Neural crest cell (in vitro differentiated cells): ENCODE data around the gene COG2. TPM values are rescaled to one million over a fixed set of nuclear protein-coding genes. Genes with fewer than 3 reads are reported as not detected.

ENCODE experiments used
- DNase-seq: peaks from one replicate; pipeline ENCODE4 v3.0.0; 2021; ENCODE audit warnings: low read depth, mixed read lengths, low spot score
- H3K27ac Mint-ChIP-seq: one replicate; pipeline ENCODE4 v1.8.0; 2021; ENCODE audit warnings: mild to moderate bottlenecking, mixed read lengths; ENCODE audit not compliant: unreplicated experiment
- H3K27me3 Mint-ChIP-seq: 2 replicates; pipeline ENCODE4 v1.8.0; 2021; ENCODE audit warnings: low read depth, mild to moderate bottlenecking, mixed read lengths
- H3K36me3 Mint-ChIP-seq: 2 replicates; pipeline ENCODE4 v1.8.0; 2021; ENCODE audit warnings: low read depth, mild to moderate bottlenecking, mixed read lengths
- H3K4me1 Mint-ChIP-seq: 2 replicates; pipeline ENCODE4 v1.8.0; 2021; ENCODE audit warnings: mixed read lengths
- H3K4me3 Mint-ChIP-seq: one replicate; pipeline ENCODE4 v1.8.0; 2021; ENCODE audit warnings: mild to moderate bottlenecking, mixed read lengths
- H3K9me3 Mint-ChIP-seq: 2 replicates; pipeline ENCODE4 v1.8.0; 2021; ENCODE audit warnings: mixed read lengths
- CTCF ChIP-seq: fragments of 200-600 bp; sonication (generic); conservative IDR thresholded peaks from 2 replicates; pipeline ENCODE4 v1.5.0; 2021; ENCODE audit warnings: antibody characterized with exemption, mild to moderate bottlenecking
- total RNA-seq: library from RNA; stranded (reverse); gene quantifications from 2 replicates; pipeline ENCODE4 v1.2.1, GENCODE V29; 2021

The COG2 gene
- total RNA-seq, 1 donor from 2014 or later = 38.2 TPM

- no peaks in the 10 kb centered on the region for H3K27me3 Mint-ChIP-seq
- peaks cover 34% of the 10 kb centered on the region for H3K36me3 Mint-ChIP-seq
- TF ChIP-seq CTCF = no peak
- no peak overlapping the region for H3K27ac Mint-ChIP-seq
- no peak overlapping the region for H3K4me3 Mint-ChIP-seq
- H3K9me3 Mint-ChIP-seq = peaks cover 6% of the 10 kb centered on the region
- no peak for DNase-seq
- H3K4me1 Mint-ChIP-seq = no peaks in the 10 kb centered on the region
Measured at GRCh38 chr1:230679192-230679591, 36.9 kb downstream of the COG2 start.

GRCh38 chr1:230679825-230680224 is 37.5 kb downstream of the COG2 start:
- Mint-ChIP-seq H3K27ac (no peak overlapping the region), H3K27me3 (no peaks in the 10 kb centered on the region), H3K4me1 (no peaks in the 10 kb centered on the region), H3K9me3 (peaks cover 6% of the 10 kb centered on the region), H3K36me3 (peaks cover 29% of the 10 kb centered on the region), H3K4me3 (no peak overlapping the region)
- no peak for TF ChIP-seq CTCF
- no peak for DNase-seq

GRCh38 chr1:230680300-230681025 is 38.2 kb downstream of the COG2 start:
- peaks cover 28% of the 10 kb centered on the region for H3K36me3 Mint-ChIP-seq

GRCh38 chr1:230681599-230681998 is 39.3 kb downstream of the COG2 start:
- Mint-ChIP-seq H3K9me3 (no peaks in the 10 kb centered on the region), H3K4me1 (no peaks in the 10 kb centered on the region), H3K36me3 (peaks cover 18% of the 10 kb centered on the region), H3K27ac (no peak overlapping the region), H3K4me3 (no peak overlapping the region), H3K27me3 (no peaks in the 10 kb centered on the region)
- DNase-seq = no peak
- TF ChIP-seq CTCF = no peak

More at GRCh38 chr1:230680300-230681025, 38.2 kb downstream of the COG2 start:
- Mint-ChIP-seq H3K4me3 (no peak overlapping the region), H3K9me3 (peaks cover 6% of the 10 kb centered on the region), H3K4me1 (no peaks in the 10 kb centered on the region), H3K27me3 (no peaks in the 10 kb centered on the region), H3K27ac (peak overlapping the region; percentile 80)
- no peak for TF ChIP-seq CTCF
- DNase-seq = no peak

GRCh38 chr1:230682274-230682673 is 40.0 kb downstream of the COG2 start:
- no peaks in the 10 kb centered on the region for H3K9me3 Mint-ChIP-seq
- H3K4me3 Mint-ChIP-seq = no peak overlapping the region
- H3K4me1 Mint-ChIP-seq = no peaks in the 10 kb centered on the region
- H3K36me3 Mint-ChIP-seq = peaks cover 13% of the 10 kb centered on the region
- TF ChIP-seq CTCF = no peak
- DNase-seq = no peak
- H3K27me3 Mint-ChIP-seq = no peaks in the 10 kb centered on the region
- peak overlapping the region; percentile 36 for H3K27ac Mint-ChIP-seq
